ENCODE results near the gene PRKCA.

The PRKCA gene

GRCh38 chr17:66803474-66803951, 501.1 kb downstream of the PRKCA start:
- no peak overlapping the region for H3K4me3 ChIP-seq (replicated peaks; ENCODE audit: insufficient read depth, low read length)
- no peaks in the 10 kb centered on the region for H3K27me3 ChIP-seq (ENCODE audit: insufficient read depth, poor library complexity, severe bottlenecking)
- H3K27ac ChIP-seq (replicated peaks), result no peak overlapping the region
- no peak for TF ChIP-seq GABPA (IDR thresholded peaks at IDR 0.05; ENCODE audit: low read depth)
- no peak for TF ChIP-seq CTCF (IDR thresholded peaks at IDR 0.05; ENCODE audit: insufficient read depth, low read length)
- no peak for TF ChIP-seq REST (IDR thresholded peaks at IDR 0.05; ENCODE audit: insufficient replicate concordance, low read depth)
- TF ChIP-seq POLR2AphosphoS5 (IDR thresholded peaks at IDR 0.05; ENCODE audit: low read depth), result no peak
- no peak for TF ChIP-seq SPI1 (IDR thresholded peaks at IDR 0.05; ENCODE audit: borderline replicate concordance, low read depth)
- DNase-seq (ENCODE audit: low read depth in 1 of 2, low spot score in 1 of 2), result no peak

- peak in 1 of 2 experiments; percentile 41 for DNase-seq (ENCODE audit: low read depth in 1 of 2, low spot score in 1 of 2)
- no peak overlapping the region for H3K4me3 ChIP-seq (replicated peaks; ENCODE audit: insufficient read depth, low read length)
- no peak overlapping the region for H3K27ac ChIP-seq (replicated peaks)
- peak; percentile 34; the same call in 1 of the 2 replicates for TF ChIP-seq SPI1 (IDR thresholded peaks at IDR 0.05; ENCODE audit: borderline replicate concordance, low read depth)
- no peak for TF ChIP-seq GABPA (IDR thresholded peaks at IDR 0.05; ENCODE audit: low read depth)
- TF ChIP-seq REST (IDR thresholded peaks at IDR 0.05; ENCODE audit: insufficient replicate concordance, low read depth), result no peak
- TF ChIP-seq POLR2AphosphoS5 (IDR thresholded peaks at IDR 0.05; ENCODE audit: low read depth), result 0 out of 2 replicates have a peak, but pooled peaks have one; percentile 18
- TF ChIP-seq CTCF (IDR thresholded peaks at IDR 0.05; ENCODE audit: insufficient read depth, low read length), result no peak
- no peaks in the 10 kb centered on the region for H3K27me3 ChIP-seq (ENCODE audit: insufficient read depth, poor library complexity, severe bottlenecking)
Measured at GRCh38 chr17:66805567-66805966, 503.2 kb downstream of the PRKCA start.

GRCh38 chr17:66807182-66807581, 504.8 kb downstream of the PRKCA start:
- DNase-seq (ENCODE audit: low read depth in 1 of 2, low spot score in 1 of 2), result no peak
- no peaks in the 10 kb centered on the region for H3K27me3 ChIP-seq (ENCODE audit: insufficient read depth, poor library complexity, severe bottlenecking)
- TF ChIP-seq GABPA (IDR thresholded peaks at IDR 0.05; ENCODE audit: low read depth), result no peak
- no peak overlapping the region for H3K4me3 ChIP-seq (replicated peaks; ENCODE audit: insufficient read depth, low read length)
- H3K27ac ChIP-seq (replicated peaks), result no peak overlapping the region

- TF ChIP-seq SPI1 (IDR thresholded peaks at IDR 0.05; ENCODE audit: borderline replicate concordance, low read depth) (no peak), CTCF (IDR thresholded peaks at IDR 0.05; ENCODE audit: insufficient read depth, low read length) (no peak), POLR2AphosphoS5 (IDR thresholded peaks at IDR 0.05; ENCODE audit: low read depth) (no peak), GABPA (IDR thresholded peaks at IDR 0.05; ENCODE audit: low read depth) (no peak), REST (IDR thresholded peaks at IDR 0.05; ENCODE audit: insufficient replicate concordance, low read depth) (no peak)
- H3K27me3 ChIP-seq (ENCODE audit: insufficient read depth, poor library complexity, severe bottlenecking), result no peaks in the 10 kb centered on the region
- DNase-seq (ENCODE audit: low read depth in 1 of 2, low spot score in 1 of 2), result no peak
- H3K27ac ChIP-seq (replicated peaks), result no peak overlapping the region
- no peak overlapping the region for H3K4me3 ChIP-seq (replicated peaks; ENCODE audit: insufficient read depth, low read length)
Measured at GRCh38 chr17:66809408-66809807, 507.0 kb downstream of the PRKCA start.

Data from HL-60 (cell line).